NCI-H1436 treated with DMSO at 0.1 percent for 48 hours (cell line): Measurements from ENCODE around the gene ITM2B.

ENCODE experiments used
- DNase-seq: peaks from one replicate; lab custom pipeline; 2025; lab: John Stamatoyannopoulos, UW

Gene ITM2B

DNA sequence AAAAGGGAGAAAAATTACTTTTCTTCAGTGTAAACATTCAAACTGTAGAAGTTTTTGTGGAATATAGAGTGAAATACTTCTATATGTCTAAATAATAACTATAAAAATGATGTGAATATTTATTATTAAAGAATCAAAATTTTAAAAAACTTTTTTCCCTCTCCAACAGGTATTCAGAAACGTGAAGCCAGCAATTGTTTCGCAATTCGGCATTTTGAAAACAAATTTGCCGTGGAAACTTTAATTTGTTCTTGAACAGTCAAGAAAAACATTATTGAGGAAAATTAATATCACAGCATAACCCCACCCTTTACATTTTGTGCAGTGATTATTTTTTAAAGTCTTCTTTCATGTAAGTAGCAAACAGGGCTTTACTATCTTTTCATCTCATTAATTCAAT is 28.0 kb downstream of the ITM2B start:
- no peak for DNase-seq

DNA sequence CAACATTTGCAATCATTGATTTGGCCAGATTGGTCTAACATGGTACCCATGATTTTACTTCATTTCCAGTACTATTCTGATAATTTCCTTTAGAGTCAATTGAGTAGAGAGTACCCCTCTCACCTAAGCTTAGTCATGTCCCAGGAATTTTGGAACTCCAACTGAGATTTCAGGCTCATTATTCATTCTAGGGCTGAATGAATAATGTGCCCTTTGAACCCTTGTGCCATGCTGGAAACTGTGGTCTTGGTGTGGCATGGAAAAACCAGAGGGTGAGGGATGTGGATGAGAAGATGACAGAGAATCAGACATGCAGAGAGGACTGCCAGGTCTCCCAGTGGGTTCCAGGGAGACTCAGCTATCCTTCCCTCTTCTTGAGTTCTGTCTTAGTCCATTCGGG is 30.2 kb downstream of the ITM2B start:
- DNase-seq, result no peak

DNA sequence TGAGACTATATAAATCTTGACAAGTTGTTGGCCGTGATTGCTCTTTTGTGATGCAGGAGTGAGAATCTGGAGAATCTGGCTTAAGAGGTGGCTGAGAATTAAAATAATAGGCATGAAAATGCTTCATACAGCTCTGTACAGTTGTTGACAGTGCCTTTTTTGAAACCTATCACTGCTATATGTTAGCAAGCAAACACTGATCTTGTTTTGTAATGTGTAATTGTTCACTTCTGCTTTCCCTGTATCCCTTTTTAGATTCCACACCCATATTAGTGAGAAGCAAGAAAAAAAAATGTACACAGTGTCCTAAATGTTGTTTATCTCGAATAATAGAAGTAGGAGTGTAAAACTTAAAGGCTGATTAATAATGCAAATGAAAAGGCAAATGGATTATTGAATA is 31.1 kb downstream of the ITM2B start:
- DNase-seq, result no peak

DNA sequence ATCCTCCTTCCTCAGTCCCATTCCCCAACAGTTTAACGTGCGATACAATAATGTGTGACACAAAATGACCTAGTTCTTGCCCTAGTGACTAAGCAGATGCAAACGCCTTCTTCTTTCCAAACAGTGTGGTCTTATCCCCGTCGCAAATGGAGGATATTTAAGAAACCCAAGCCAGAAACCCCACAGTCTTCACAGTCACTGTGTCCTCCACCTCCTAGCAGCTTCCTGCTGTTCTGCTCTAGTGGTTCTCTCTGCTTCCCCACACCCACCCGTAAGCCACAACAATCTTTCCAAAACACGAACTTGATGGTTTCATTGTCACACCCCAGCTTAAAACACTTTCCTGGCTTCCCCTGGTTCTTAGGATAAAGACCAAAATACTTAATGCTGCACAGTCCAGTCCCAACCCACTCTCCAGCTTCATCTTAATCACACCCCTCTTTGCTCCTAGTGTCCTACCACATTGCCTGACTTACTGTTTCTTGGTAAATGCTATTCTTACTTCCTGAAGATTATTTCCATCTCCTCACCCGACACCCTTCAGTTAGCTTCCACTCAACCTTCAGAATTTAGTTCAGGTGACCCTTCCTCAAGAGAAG is 32.3 kb downstream of the ITM2B start:
- no peak for DNase-seq

DNA sequence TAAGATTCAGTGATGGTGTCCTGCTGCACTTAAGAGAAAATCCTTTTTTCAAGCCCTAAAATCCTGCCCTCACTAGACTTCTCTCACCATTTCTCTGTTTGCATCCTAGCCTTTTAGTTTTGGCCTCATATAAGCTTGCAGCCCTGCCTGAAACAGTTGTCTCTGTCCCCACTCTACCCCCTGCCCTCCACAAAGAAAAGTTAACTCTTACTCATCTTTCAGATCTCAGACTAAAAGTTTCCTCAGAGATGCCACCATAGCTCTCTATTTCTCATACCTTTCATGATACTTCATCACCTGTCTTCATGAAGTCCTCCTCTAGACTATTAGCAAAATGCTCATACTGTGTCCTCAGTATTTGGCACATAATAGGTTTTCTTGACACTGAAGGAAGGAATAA is 33.1 kb downstream of the ITM2B start:
- no peak for DNase-seq

DNA sequence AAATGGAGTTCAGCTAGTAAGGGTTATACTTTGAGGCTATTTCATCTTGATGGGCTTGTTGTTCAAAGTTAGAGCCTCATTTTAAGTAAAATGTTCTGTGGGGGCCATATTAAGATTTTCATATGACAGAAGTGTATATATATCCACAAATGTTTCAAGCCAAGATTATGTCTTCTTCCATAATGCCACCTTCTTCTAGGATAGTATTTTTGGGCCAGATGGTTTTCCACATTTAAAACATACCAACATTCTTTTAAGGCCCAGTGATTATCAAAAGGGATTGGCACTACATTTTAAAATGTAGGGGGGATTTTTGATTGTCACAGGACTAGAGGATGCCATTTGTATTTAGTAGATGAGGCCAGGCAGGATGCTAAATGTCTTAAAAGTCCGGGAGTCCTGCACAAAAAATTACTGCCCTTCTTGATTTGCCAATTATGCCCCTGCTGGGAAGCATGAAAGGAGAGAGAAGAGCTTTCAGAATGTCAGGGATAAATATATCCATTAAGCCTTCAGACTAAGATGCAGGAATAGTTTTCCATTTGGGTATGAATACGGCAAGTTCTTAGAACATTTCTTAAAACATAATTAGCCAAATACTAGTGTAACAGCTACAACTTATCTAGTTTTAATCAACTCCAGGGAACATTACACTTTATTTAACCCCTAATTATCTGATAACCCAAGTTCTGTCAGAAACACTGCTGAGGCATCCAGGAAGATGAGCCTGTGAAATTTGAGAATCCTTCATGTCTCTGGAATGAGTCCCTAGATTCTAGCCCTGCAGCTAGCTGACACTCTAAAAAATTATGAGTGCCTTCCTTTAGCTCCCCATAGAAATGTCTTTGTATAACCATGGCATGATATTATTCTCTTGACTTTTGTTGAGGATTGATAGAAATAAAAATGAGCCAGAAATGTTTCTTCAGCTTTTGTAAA is 34.0 kb downstream of the ITM2B start:
- DNase-seq, result no peak

DNA sequence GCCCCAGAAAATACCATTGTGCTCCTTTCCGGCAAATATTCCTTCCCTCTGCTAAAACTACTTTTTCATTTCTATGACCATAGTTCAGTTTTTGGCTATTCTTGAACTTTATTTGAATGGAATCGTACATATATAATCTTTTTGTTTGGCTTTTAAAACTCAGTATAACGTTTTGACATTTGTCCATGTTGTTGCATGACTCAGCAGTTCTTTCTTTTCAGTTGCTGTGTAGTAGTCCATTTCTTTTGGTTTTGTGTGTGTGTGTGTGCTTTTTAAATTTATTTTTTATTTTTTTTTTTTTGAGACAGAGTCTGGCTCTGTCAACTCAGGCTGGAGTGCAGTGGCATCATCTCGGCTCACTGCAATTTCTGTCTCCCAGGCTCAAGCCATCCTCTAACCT is 35.0 kb downstream of the ITM2B start:
- DNase-seq, result no peak

DNA sequence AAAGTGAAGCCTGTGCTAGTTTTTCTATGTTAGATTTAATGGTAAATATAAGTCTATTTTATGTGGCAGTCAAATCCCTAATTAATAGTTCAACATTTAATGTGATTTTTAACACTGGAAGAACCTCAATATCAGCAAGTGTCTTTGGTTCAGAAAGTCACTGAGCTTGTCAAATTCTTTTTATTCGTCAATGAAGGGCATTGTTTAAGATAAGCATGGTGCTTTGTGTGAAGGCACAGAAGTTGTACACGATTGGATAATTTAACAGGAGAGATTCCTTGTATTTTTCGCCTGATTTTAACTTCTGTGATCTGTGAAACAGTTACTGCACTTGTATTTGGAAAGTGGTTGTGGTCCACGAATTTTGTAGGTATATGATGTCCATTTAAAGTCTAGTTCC is 40.3 kb downstream of the ITM2B start:
- DNase-seq, result no peak

DNA sequence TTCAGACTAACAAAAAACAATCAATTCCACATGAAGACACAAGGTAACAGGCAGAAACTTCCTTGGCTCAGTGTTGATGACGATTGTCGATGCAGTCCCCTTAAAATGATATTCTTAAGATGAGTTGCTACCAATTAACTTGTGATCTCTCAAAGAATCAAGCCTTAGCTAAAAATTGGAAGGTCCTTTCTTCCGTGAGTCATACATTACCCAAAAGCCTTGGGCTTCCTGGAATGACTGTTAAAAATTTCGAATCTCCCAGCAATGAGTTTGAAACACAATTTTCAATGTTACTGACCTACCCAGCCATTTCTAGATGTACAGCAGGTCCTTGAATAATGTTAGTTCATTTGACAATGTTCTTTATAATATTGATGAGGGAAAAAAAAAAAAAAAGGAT is 42.5 kb downstream of the ITM2B start:
- DNase-seq, result no peak

DNA sequence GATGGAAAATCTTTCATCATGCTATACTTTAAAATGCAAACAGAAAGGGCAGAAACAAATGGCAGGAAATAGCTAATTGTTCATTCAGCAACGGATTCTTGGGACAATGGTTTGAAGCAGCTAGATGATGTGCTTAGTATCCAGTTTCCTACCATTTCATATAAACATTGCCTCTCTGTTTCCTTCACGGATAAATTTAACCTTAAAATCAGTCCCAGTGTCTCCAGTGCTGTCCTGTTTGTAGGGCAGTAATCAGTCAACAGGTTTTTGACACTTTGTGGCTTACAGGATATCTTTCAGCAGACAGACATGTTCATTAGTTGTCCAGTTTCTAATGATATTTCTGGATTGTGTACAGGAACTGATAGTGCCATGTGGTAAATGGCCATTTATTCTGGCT is 45.8 kb downstream of the ITM2B start:
- DNase-seq, result no peak

DNA sequence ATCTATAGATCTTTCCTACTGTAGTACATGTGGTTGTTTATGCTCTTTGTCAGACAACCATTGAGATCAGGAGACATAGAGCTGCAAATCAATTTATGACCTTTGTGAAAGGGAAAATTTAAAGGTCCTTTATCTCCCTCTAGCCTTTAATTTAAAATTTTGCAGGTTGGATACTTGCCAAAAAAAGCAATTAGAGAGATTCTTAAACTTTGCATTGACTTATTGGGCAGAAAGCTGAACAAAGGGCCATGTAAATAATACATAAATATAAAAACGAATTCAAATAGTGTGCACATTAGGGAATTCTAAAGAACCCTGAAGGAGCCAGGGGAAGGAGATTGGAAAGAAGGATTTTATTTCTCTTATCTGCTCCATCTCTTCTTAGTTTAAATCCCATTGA is 48.5 kb downstream of the ITM2B start:
- no peak for DNase-seq

DNA sequence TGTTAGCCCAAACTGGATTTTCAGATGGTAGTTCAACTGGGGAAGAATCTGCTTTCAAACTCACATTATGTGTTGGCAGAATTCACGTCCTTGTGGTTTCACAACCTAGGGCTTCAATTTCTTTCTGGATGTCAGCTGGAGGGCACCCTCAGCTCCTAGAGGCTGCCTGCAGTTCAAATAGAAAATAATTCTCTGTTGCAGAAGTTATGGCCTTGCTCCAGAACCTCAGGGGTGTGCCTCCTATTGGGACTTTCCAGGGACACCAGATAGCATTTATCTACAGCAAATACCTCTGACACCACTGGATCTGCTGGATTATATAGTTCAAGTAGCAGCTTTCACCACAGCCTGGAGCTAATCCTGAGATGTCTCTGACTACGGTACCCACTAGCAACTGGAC is 58.7 kb downstream of the ITM2B start:
- no peak for DNase-seq

DNA sequence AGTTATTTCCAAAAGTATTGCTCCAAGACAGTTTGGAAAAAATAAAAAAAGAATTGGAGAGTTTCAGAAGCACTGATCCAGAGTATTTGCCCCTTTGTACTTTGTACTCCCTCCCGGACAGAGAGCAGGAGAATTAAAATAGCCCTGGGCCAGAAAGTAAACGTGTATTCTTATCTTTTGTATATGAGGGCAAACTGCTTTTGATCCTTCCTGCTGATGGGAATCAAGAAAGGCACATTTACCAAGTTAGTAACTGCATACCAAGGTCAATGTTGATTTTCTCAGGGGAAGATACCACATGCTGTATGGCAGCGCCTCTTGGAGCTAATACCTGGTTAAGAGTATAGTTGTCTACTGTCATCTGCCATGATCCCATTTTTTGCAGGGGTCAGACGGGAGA is 59.6 kb downstream of the ITM2B start:
- DNase-seq, result no peak

DNA sequence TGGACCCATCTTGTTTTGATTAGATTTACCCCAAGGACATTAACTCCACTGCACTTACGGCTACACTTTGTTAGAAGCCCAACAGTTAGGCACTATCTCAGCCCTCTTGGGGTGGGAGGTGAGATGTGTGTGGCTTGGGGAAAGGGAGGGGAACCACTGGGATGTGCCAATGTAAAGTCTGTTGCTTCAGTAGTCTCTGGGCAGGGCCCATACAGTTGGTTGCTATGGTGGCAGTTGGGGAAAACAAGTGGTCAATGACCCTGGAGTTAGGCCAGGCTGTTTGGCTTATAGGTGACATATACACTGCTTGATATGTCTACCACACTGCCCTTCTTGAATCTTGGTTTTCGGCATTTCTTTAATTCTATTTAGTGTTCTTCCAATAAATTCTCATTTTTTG is 61.6 kb downstream of the ITM2B start:
- DNase-seq, result no peak

DNA sequence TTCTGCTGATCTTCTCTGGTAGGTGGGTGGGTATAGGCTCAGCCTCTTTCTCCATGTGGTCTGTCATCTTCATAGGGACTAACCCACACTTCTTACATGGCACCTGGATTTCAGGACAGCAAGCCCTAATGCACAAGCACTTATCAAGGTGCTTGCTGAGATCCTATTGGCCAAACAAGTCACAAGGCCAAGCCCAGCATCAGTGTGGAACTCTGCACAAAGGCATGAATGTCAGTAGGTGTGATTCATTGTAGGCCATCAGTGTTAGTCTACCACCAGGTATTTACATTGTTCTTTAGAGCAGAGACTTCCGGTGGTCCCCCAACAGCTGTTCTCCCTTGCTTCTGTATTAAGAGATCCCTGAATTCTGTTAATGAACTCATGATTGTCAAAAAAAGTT is 62.3 kb downstream of the ITM2B start:
- no peak for DNase-seq

DNA sequence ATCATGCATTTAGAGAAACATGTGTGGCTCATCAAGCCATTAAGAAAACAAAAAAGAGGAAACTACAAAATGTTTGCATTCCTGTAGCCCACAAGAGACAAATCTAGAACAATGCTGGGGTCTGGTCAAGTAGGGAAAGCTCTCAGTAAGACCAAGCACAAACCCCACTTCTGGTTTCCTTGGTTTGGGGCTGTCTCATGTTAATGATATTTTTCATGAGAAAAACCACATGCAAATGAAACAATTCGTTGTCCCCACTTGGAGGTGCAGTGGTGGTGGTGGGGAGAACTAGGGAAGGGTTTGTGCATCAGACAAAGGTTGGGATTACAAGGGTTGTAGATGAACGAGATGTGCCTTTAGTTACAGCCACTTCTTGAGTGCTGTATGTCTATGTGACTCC is 63.5 kb downstream of the ITM2B start:
- no peak for DNase-seq

DNA sequence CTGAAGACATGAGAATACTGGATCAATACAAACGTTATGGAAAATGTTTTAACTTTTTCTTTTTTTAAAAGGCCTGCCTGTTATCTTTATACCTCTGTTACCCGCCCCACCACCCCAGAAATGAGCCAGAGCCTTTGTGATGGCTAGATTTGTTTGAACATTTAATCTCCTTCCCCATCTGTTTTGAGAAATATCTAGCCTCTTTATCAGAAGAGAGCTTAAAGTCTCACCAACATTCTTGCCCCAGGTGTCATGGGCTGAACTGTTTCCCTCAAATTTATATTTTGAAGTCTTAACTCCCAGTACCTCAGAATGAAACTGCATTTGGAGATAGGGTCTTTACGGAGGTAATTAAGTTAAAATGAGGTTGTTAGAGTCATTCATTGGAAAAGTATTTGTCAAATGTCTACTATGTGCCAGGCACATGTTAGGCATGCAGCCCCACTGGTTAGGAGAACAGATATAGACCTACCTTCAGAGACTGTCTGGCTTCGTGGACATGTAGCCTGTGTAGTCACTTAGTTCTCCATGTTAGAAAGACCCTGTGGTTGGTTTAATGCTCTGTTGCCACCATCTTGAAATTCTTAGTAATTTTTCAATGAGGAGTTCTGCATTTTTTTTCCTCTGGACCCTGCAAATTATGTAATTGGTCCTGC is 64.3 kb downstream of the ITM2B start:
- DNase-seq, result no peak

DNA sequence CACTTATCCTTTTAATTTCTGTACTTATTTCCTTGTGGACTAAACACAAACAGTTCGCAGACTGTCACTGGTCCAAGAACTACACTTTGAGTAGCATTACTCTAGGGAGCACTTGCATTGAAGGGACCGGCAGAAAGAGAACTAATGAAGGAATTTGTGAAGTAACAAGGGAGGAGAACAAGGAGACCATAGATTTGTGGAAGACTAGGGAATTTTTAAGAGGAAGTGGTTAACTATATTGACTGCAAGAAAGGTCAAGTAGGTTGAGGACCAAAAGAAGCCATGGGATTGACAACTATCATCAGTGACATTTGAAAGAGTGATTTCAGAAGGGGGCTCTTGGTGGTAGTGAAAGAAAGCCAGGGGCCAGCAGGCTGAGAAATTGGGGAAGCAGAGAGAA is 66.6 kb downstream of the ITM2B start:
- DNase-seq, result no peak

DNA sequence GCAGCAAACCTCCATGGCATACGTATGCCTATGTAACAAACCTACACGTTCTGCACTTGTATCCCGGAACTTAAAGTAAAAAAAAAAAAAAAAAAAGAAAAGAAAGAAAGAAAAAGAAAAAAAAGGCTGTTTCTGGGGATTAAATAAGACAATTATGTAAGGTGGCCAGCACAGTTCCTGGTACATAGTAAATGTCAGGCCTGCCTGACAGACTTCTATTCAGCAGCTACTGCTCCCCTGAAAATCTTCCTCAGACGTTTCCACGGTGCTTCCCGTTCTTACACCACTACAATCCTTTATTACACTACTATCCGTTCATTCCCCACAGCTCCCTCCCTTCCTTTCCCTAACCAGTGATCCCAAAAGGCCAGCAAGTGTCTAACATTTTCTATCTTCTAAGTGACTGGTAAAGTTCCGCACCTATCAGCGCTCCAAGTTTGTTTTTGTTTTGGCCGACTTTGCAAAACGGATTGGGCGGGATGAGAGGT is 69.9 kb downstream of the ITM2B start:
- no peak for DNase-seq

DNA sequence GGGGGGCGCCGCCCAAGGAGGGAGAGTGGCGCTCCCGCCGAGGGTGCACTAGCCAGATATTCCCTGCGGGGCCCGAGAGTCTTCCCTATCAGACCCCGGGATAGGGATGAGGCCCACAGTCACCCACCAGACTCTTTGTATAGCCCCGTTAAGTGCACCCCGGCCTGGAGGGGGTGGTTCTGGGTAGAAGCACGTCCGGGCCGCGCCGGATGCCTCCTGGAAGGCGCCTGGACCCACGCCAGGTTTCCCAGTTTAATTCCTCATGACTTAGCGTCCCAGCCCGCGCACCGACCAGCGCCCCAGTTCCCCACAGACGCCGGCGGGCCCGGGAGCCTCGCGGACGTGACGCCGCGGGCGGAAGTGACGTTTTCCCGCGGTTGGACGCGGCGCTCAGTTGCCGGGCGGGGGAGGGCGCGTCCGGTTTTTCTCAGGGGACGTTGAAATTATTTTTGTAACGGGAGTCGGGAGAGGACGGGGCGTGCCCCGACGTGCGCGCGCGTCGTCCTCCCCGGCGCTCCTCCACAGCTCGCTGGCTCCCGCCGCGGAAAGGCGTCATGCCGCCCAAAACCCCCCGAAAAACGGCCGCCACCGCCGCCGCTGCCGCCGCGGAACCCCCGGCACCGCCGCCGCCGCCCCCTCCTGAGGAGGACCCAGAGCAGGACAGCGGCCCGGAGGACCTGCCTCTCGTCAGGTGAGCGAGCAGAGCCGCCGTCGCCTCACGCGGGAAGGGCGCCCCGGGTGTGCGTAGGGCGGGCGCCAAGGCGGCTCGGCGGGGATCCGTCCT is 70.5 kb downstream of the ITM2B start, which contains the start of gene RB1:
Gene RB1 (plus strand): TSS at position 393 of the 784 bp plus-strand sequence. CDS start 162 bp downstream, at position 555.
- no peak for DNase-seq

DNA sequence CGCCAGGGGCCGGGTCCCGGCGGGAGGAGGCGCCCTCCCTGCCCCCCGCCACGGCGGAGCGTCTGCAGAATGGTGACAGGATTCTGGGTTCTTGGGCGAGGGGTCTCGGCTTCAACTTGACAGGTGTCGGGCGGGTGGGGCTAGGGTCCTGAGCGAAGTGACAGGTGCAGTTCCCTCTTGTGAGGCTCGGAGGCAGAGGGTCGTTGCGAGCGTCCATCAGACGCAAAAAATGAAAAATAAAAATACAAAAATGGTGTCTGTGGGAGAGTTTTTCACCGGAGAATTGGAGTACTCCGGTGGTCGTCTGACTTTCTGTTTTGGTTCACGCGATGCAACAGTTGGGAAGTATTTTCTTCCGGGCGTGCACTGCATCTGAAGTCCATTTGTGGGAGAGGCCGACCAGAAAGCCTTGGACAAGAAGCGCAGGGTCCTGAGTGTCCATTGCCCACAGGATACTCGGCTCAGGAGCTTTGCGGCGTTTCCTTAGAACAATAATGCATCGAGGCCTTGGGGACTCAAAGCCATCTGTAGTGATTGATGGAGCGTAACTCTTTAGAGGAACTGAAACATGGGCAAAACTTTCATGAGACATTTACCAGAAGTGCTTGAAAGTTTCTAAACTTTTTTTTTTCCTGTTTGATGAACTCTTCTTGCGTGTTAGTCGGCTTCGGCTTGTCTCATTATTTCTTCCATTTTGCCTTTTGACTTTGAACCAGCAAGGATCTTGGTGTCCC is 71.3 kb downstream of the ITM2B start:
- DNase-seq, result no peak
